H1 (cell line): Measurements from ENCODE around the gene SHC3. TPM values are rescaled to one million over a fixed set of nuclear protein-coding genes. Genes with fewer than 3 reads are reported as not detected.

ENCODE experiments used
- CTCF ChIA-PET: fragments of 300-600 bp; sonication (Branson Sonifier 250); formaldehyde crosslinking; loops from one replicate; lab custom pipeline; 2021; ENCODE audit not compliant: partially characterized antibody; lab: Charles Lee
- POLR2A ChIA-PET: fragments of 300-600 bp; sonication (Branson Sonifier 250); formaldehyde crosslinking; loops from one replicate; lab custom pipeline; 2021; ENCODE audit warnings: inconsistent platforms; ENCODE audit not compliant: partially characterized antibody; lab: Charles Lee
- DNase-seq, 2 experiments: peaks; one replicate each; pipeline versions ENCODE4 v3.0.0 to v3.0.0-alpha.2; 2010 to 2022; ENCODE audit warnings: low spot score in 2 of 2, low read depth in 1 of 2, mixed read lengths in 1 of 2
- FAIRE-seq: peaks from 2 replicates; lab custom pipeline; 2011; peaks lifted over from hg19 to GRCh38; lab: Jason Lieb, UNC
- H2AFZ ChIP-seq: 2 replicates; pipeline ENCODE4 v1.8.1; 2012; ENCODE audit warnings: low read length, inconsistent platforms
- H2AK5ac ChIP-seq: 2 replicates; pipeline ENCODE4 v1.6.1; 2013; ENCODE audit warnings: low read depth, low read length
- H2BK120ac ChIP-seq: replicated peaks from 2 replicates; pipeline ENCODE3; 2013; ENCODE audit warnings: low read depth, low read length, inconsistent platforms
- H2BK12ac ChIP-seq: 2 replicates; pipeline ENCODE4 v1.6.1; 2013; ENCODE audit warnings: low read depth, low read length
- H2BK15ac ChIP-seq: 2 replicates; pipeline ENCODE4 v1.6.1; 2013; ENCODE audit warnings: low read length
- H2BK20ac ChIP-seq: 2 replicates; pipeline ENCODE4 v1.6.1; 2013; ENCODE audit warnings: low read length
- H2BK5ac ChIP-seq: 2 replicates; pipeline ENCODE4 v1.6.1; 2013; ENCODE audit warnings: low read depth, low read length
- H3K14ac ChIP-seq: 2 replicates; pipeline ENCODE4 v1.6.1; 2013; ENCODE audit warnings: inconsistent platforms; ENCODE audit not compliant: insufficient read length
- H3K18ac ChIP-seq: 2 replicates; pipeline ENCODE4 v1.6.1; 2013; ENCODE audit warnings: low read length; ENCODE audit errors: extremely low read depth
- H3K23ac ChIP-seq: 2 replicates; pipeline ENCODE4 v1.6.1; 2013; ENCODE audit warnings: inconsistent platforms; ENCODE audit not compliant: insufficient read length
- H3K23me2 ChIP-seq: 2 replicates; pipeline ENCODE4 v1.6.1; 2013; ENCODE audit warnings: low read depth, low read length
- H3K27ac ChIP-seq: 2 replicates; pipeline ENCODE4 v1.6.1; 2011; ENCODE audit warnings: low read depth, low read length, inconsistent platforms
- H3K27me3 ChIP-seq, 4 experiments: replicated peaks in 1 of 4; 1 replicate in 1 of 4; 2 replicates in 3 of 4; pipeline versions ENCODE4 v1.6.1 to v1.8.1; 2011 to 2013; ENCODE audit warnings: low read length in 3 of 4, mild to moderate bottlenecking in 3 of 4, inconsistent platforms in 2 of 4, mixed read lengths in 2 of 4, moderate library complexity in 1 of 4; ENCODE audit not compliant: control insufficient read depth in 3 of 4, insufficient read depth in 3 of 4; ENCODE audit errors: extremely low read depth in 1 of 4
- H3K36me3 ChIP-seq, 4 experiments: 2 replicates each; pipeline versions ENCODE4 v1.6.1 to v1.8.1; 2011 to 2013; ENCODE audit warnings: mild to moderate bottlenecking in 4 of 4, low read length in 3 of 4, moderate library complexity in 2 of 4, control low read depth in 1 of 4, inconsistent platforms in 1 of 4; ENCODE audit not compliant: insufficient read depth in 4 of 4, control insufficient read depth in 2 of 4
- H3K4ac ChIP-seq: replicated peaks from 2 replicates; pipeline ENCODE3; 2013; ENCODE audit warnings: low read length, low read depth, mixed read lengths, inconsistent platforms; ENCODE audit not compliant: insufficient read length
- H3K4me1 ChIP-seq, 4 experiments: replicated peaks in 1 of 4; 1 replicate in 1 of 4; 2 replicates in 3 of 4; pipeline versions ENCODE4 v1.6.1 to v1.8.1; 2011 to 2013; ENCODE audit warnings: low read length in 3 of 4, inconsistent platforms in 2 of 4, mixed read lengths in 1 of 4; ENCODE audit not compliant: insufficient read depth in 4 of 4, control insufficient read depth in 3 of 4
- H3K4me2 ChIP-seq, 2 experiments: 2 replicates each; pipeline versions ENCODE4 v1.6.1 to v1.8.1; 2011 to 2013; ENCODE audit warnings: low read depth in 2 of 2, low read length in 2 of 2, control low read depth in 1 of 2, inconsistent platforms in 1 of 2, mild to moderate bottlenecking in 1 of 2; ENCODE audit not compliant: insufficient read depth in 1 of 2
- H3K4me3 ChIP-seq, 4 experiments: fragments of 200-600, 300-600 bp in 1 of 4; sonication (generic), shearing (Covaris generic), sonication (Bioruptor Twin) in 1 of 4; 2 replicates each; pipeline versions ENCODE4 v1.5.1 to v1.8.1; 2011 to 2016; ENCODE audit warnings: low read length in 4 of 4, low read depth in 3 of 4, control low read depth in 2 of 4, inconsistent platforms in 2 of 4, mild to moderate bottlenecking in 2 of 4, mixed read lengths in 1 of 4, moderate library complexity in 1 of 4; ENCODE audit not compliant: insufficient read depth in 2 of 4; ENCODE audit errors: extremely low read depth in 1 of 4
- H3K56ac ChIP-seq: replicated peaks from 2 replicates; pipeline ENCODE3; 2013; ENCODE audit warnings: low read depth, mild to moderate bottlenecking, mixed read lengths, low read length, inconsistent platforms; ENCODE audit not compliant: insufficient read length
- H3K79me1 ChIP-seq: 2 replicates; pipeline ENCODE4 v1.6.1; 2013; ENCODE audit warnings: low read depth, low read length, control low read depth
- H3K79me2 ChIP-seq, 2 experiments: 2 replicates each; pipeline versions ENCODE4 v1.6.1 to v1.8.1; 2012 to 2013; ENCODE audit warnings: low read length in 2 of 2, mild to moderate bottlenecking in 2 of 2, inconsistent platforms in 1 of 2; ENCODE audit not compliant: insufficient read depth in 2 of 2, control insufficient read depth in 1 of 2
- H3K9ac ChIP-seq, 4 experiments: replicated peaks in 1 of 4; 1 replicate in 1 of 4; 2 replicates in 3 of 4; pipeline versions ENCODE4 v1.6.1 to v1.8.1; 2011 to 2013; ENCODE audit warnings: low read depth in 3 of 4, low read length in 3 of 4, control low read depth in 2 of 4, mild to moderate bottlenecking in 2 of 4, moderate library complexity in 2 of 4, inconsistent platforms in 1 of 4; ENCODE audit errors: extremely low read depth in 1 of 4
- H3K9me3 ChIP-seq, 2 experiments: 2 replicates each; pipeline versions ENCODE4 v1.6.1 to v1.8.1; 2012 to 2013; ENCODE audit warnings: mild to moderate bottlenecking in 2 of 2, moderate library complexity in 2 of 2, control low read depth in 1 of 2, inconsistent platforms in 1 of 2, low read depth in 1 of 2, low read length in 1 of 2, mixed read lengths in 1 of 2; ENCODE audit not compliant: insufficient read depth in 2 of 2
- H4K20me1 ChIP-seq, 2 experiments: replicated peaks in 1 of 2; 2 replicates each; pipeline versions ENCODE3 to v1.8.1; 2011 to 2013; ENCODE audit warnings: inconsistent platforms in 2 of 2, low read length in 2 of 2, mild to moderate bottlenecking in 1 of 2; ENCODE audit not compliant: insufficient read depth in 2 of 2, control insufficient read depth in 1 of 2
- H4K5ac ChIP-seq: 2 replicates; pipeline ENCODE4 v1.6.1; 2013; ENCODE audit warnings: low read length, low read depth, mixed read lengths, inconsistent platforms; ENCODE audit not compliant: insufficient read length
- H4K8ac ChIP-seq: 2 replicates; pipeline ENCODE4 v1.8.0; 2013; ENCODE audit warnings: mild to moderate bottlenecking, moderate library complexity, low read length, inconsistent platforms; ENCODE audit not compliant: insufficient read depth; ENCODE audit errors: extremely low read depth
- H4K91ac ChIP-seq: replicated peaks from 2 replicates; pipeline ENCODE3; 2013; ENCODE audit warnings: low read length, mixed read lengths, inconsistent platforms; ENCODE audit not compliant: insufficient read length
- BRCA1 ChIP-seq: IDR thresholded peaks from 2 replicates; pipeline ENCODE4 v1.6.1; 2012; ENCODE audit warnings: low read depth, low read length, improper control_type of control experiment
- RAD21 ChIP-seq, 2 experiments: IDR thresholded peaks in 1 of 2; conservative IDR thresholded peaks in 1 of 2; 2 replicates each; pipeline ENCODE4 v1.6.1; 2011; ENCODE audit warnings: low read depth in 2 of 2, low read length in 2 of 2, improper control_type of control experiment in 1 of 2, inconsistent platforms in 1 of 2, mild to moderate bottlenecking in 1 of 2, moderate library complexity in 1 of 2
- WGBS, 2 experiments: shearing (Covaris generic) in 1 of 2; methylation state at CpG; one replicate each; pipeline versions ENCODE4 v1.1.6 to v1.1.7; 2013 to 2015; ENCODE audit warnings: low lambda C conversion rate in 2 of 2, mixed read lengths in 2 of 2, inconsistent platforms in 1 of 2, low coverage in 1 of 2, missing lambda C conversion rate in 1 of 2; ENCODE audit not compliant: insufficient replicate concordance in 2 of 2, insufficient coverage in 1 of 2, insufficient read length in 1 of 2; ENCODE audit errors: extremely low coverage in 1 of 2, missing lambda C conversion rate in 1 of 2; 5-methylcytosine and 5-hydroxymethylcytosine counted together
- polyA plus RNA-seq, 7 experiments: library from polyadenylated mRNA; depleted of rRNA in 3 of 7; stranded (reverse) in 5 of 7; unstranded in 2 of 7; fragments of >200 nt in 5 of 7; fragments of 200-250 nt in 2 of 7; gene quantifications; 1 replicate in 5 of 7; 2 replicates in 1 of 7; 4 replicates in 1 of 7; pipeline versions ENCODE4 v1.2.1 to v1.2.3, GENCODE V29; 2011 to 2013; ENCODE audit warnings: missing spikeins in 2 of 7, mixed read lengths in 2 of 7
- total RNA-seq: library from RNA; stranded (reverse); fragmentation: NEBNext Ultra II Directional; extraction: Animal tissue kit (Norgen Biotek cat#: 25700); gene quantifications from 2 replicates; pipeline ENCODE4 v1.2.1, GENCODE V29; 2021
- TF ChIP-seq, protein P1 (sequence below): IDR thresholded peaks from 2 replicates; pipeline ENCODE4 v1.6.1; 2012; ENCODE audit warnings: low read length, inconsistent platforms

The SHC3 gene
- total and polyA plus RNA-seq, 2 of the 8 experiments (the other 6 are each of a cell fraction or from before 2014, with no cell fraction given), result 1.4 to 7.1 TPM

DNA sequence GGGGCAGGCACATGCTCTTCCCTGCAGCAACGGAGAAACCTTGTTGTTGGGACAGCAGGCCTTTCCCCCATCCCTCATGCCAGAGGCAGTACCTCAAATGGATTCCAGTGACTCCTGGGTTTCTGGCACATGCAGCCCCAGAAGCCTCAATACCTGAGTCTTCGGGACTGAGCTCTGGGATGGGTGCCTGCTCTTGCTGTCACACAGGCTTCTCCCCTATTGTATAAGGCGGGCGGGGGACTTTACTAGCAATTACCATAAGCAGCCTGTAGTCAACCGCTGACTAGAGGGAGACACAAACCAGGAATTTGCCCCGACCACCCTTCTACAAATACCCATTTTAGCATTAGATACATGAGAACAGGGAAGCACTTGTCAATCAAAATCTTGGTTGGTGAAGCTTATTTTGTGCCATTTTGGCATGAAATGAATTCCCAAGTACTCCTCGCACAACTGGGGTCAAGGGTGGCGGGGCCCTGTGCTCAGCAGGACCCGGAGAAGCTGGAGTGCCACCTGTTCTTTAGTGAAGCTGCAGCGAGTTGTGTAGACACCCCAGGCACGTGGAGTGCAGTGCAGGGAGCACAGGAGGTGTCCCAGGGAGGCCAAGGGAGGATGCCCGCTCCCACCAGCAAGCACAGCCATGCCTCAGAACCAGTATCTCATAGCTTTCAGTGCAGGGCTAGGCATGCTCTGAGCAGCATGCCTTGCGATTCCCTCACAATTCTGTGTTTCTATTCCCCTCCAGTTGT lies 166.2 kb downstream of the SHC3 start:
- no peak overlapping the region for H3K4me3 ChIP-seq
- H3K14ac ChIP-seq, result no peak overlapping the region
- H4K5ac ChIP-seq, result no peak overlapping the region
- CTCF ChIA-PET, result interaction anchor here (0.7 to 1.6 kb wide), 5 partner anchors 9 to 273 kb away, joined by 3 to 6 read pairs (median 3); no protein-coding TSS in a partner anchor
- H3K4me1 ChIP-seq, result peaks cover 2 to 14% (median 4%) of the 10 kb centered on the region in 4 experiments; a peak in 6 of 7 replicates
- TF ChIP-seq, protein P1, sequence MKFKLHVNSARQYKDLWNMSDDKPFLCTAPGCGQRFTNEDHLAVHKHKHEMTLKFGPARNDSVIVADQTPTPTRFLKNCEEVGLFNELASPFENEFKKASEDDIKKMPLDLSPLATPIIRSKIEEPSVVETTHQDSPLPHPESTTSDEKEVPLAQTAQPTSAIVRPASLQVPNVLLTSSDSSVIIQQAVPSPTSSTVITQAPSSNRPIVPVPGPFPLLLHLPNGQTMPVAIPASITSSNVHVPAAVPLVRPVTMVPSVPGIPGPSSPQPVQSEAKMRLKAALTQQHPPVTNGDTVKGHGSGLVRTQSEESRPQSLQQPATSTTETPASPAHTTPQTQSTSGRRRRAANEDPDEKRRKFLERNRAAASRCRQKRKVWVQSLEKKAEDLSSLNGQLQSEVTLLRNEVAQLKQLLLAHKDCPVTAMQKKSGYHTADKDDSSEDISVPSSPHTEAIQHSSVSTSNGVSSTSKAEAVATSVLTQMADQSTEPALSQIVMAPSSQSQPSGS, result no peak
- no peak for TF ChIP-seq BRCA1
- TF ChIP-seq RAD21 (IDR thresholded peaks at IDR 0.05 in 1 of 2, conservative IDR thresholded peaks at IDR 0.05 in 1 of 2; ENCODE audit: low read depth in 2 of 2, low read length in 2 of 2), result peak in 1 of 2 experiments; percentile 35; a peak in 1 of 4 replicates
- H3K23ac ChIP-seq, result no peak overlapping the region
- no peak overlapping the region for H3K4ac ChIP-seq
- H3K23me2 ChIP-seq, result no peaks in the 10 kb centered on the region
- H4K8ac ChIP-seq, result no peak overlapping the region
- DNase-seq, result no peak
- H2AK5ac ChIP-seq, result no peak overlapping the region
- no peak overlapping the region for H3K56ac ChIP-seq
- H3K79me1 ChIP-seq, result no peaks in the 10 kb centered on the region
- no peaks in the 10 kb centered on the region for H3K27me3 ChIP-seq
- H3K4me2 ChIP-seq, result no peak overlapping the region
- H2BK5ac ChIP-seq, result no peak overlapping the region
- H3K36me3 ChIP-seq, result no peaks in the 10 kb centered on the region
- H2BK20ac ChIP-seq, result no peak overlapping the region
- no peak overlapping the region for H3K27ac ChIP-seq
- H4K20me1 ChIP-seq, result no peaks in the 10 kb centered on the region
- H4K91ac ChIP-seq, result no peak overlapping the region
- 75% methylated on average over 12 of the region's 13 CpGs; no CpG with 5 or more reads in 1 of the 2 experiments for WGBS, 2 experiments
- H2BK12ac ChIP-seq, result no peak overlapping the region
- POLR2A ChIA-PET, result interaction anchor here (0.6 to 0.7 kb wide), 2 partner anchors 25 to 287 kb away, joined by 3 read pairs; no protein-coding TSS in a partner anchor
- peak overlapping the region; percentile 48; the same call in 1 of the 2 replicates for H3K18ac ChIP-seq
- no peak overlapping the region for H2BK15ac ChIP-seq
- H3K9me3 ChIP-seq, result no peaks in the 10 kb centered on the region
- no peak for FAIRE-seq
- no peak overlapping the region for H3K9ac ChIP-seq
- H3K79me2 ChIP-seq, result no peaks in the 10 kb centered on the region
- no peak overlapping the region for H2BK120ac ChIP-seq
- H2AFZ ChIP-seq, result peak overlapping the region; percentile 50; the same call in 1 of the 2 replicates
